GM18867 (cell line): Measurements from ENCODE around the gene ARHGEF39.

Experiments
- ATAC-seq: cut with Tn5 transposase; IDR thresholded peaks from one replicate; pipeline ENCODE4 v1.9.1; 2021; ENCODE audit warnings: mild to moderate bottlenecking, moderate library complexity; ENCODE audit not compliant: unreplicated experiment

The ARHGEF39 gene

GRCh38 chr9:35664531-35665470 is at the start of gene ARHGEF39:
Gene ARHGEF39, minus strand, starts transcription at chr9:35665195. Its CDS starts 26 bp downstream, at chr9:35665169.
- peak; percentile 72 for ATAC-seq

GRCh38 chr9:35714123-35714522 is 49.1 kb upstream of the ARHGEF39 start:
- no peak for ATAC-seq

DNA sequence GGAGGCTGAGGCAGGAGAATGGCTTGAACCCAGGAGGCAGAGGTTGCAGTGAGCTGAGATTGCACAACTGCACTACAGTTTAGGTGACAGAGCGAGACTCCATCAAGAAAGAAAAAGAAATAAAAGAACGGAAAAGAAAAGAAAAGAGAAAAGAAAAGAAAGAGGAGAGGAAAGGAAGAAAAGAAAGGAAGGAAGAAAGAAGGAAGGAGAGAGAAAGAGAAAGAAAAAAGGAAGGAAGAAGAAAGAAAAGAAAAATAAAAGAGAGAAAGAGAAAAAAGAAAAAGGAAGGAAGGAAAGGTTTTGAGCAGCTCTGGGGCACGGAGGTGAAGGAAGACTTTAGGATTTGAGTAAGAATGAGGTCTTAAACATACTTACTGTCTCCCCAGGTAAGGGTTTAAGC is 48.6 kb upstream of the ARHGEF39 start:
- no peak for ATAC-seq

GRCh38 chr9:35712762-35713400 is 47.9 kb upstream of the ARHGEF39 start:
- no peak for ATAC-seq

- ATAC-seq: no peak
Measured at GRCh38 chr9:35711501-35712428, 46.8 kb upstream of the ARHGEF39 start.

DNA sequence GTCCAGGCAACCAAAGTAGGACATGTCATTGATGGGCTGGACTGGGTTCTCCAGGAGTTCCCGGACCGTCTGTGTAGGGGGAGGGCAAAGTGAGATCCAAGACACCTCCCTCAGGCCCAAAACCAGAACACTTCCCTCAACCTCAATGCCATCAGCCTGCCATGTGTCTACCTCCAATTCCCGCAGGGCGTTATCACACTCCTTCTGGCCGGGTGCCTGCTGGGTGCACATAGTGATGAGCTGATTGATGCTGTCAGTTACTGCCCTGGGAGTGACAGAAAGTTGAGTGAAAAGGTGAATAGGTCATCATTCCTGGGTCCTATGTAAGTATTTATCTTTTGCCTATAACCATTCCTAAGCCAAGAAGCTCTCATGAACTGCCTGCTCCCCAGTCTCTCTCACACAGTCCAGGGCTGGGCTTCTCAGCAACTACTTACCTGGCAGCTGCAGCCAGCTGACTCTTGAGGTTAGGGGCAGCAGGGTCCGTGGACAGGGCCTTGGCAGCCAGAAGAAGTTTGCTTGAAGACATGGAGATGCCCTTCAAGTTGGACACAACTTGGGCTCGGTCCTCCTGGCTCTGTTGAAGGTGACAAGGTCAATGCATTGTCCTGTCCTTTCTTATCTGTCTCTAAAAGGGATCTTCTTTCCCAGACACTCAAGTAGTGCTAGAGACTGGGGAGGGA is 46.0 kb upstream of the ARHGEF39 start:
- no peak for ATAC-seq

DNA sequence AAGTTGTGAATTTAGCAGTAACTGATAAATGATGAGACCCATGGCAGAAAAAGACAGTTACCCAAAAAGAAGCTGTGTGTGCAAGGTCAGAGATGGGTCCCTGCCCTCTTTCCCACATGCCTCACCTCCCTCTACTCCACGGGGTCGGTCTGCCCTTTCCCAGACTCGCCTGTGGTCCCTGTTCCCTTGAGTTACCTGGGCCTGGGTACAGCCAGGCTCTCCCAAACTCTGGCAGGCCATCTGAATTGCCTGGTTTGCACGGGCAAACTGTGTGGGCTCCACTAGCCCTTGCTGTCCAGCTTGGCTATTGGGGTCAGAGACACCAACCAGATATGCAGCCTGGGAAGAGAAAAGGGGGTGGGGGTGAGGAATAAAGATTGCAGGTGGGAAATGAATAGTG is 43.2 kb upstream of the ARHGEF39 start:
- no peak for ATAC-seq

DNA sequence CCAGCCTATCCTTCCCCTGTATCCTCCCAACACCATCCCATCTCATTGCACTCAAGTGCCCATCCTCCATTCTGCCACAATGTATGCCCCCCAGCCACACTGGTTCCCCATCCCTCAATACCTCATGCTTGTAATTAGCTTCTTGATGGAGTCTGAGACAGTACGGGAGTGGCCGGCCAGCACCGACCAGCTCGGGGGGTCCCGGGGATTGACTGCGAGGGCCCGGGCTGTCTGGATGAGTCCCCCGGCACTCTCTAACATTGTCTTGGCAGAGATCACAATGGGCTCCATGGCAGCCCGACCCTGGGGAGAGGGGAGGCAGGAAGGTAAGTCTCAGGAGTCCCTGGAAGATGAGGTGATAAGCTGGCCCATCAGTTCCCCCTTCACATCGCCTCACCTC is 42.0 kb upstream of the ARHGEF39 start:
- ATAC-seq: no peak

DNA sequence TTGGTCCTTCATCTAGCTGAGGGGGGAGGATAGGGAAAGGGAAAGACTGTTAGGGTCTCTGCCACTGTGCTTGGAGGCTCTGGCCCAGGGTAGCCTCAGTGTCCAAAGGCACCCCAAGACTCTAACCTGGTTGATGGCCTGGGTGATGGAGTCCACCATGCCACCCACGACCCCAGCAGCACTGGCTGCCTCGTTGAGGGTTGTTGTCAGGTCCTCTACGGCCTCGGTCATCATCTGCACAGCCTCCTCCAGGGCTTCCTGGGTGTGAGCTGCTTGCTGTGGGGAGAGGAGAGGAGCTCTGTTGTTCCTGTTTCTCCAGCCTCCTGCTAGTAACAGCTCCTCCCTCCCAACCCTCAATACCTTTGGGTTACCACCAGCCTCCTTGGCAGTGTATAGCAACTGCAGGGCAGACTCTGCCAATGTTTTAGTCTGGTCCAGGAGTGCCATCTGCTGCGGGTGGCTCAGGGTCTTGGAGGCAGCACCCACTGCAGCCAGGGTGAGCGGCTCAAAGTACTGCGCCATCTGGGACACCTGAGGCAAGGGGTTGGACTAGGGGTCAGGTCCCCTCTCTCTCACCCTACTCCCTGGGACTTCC is 40.9 kb upstream of the ARHGEF39 start:
- ATAC-seq: no peak

DNA sequence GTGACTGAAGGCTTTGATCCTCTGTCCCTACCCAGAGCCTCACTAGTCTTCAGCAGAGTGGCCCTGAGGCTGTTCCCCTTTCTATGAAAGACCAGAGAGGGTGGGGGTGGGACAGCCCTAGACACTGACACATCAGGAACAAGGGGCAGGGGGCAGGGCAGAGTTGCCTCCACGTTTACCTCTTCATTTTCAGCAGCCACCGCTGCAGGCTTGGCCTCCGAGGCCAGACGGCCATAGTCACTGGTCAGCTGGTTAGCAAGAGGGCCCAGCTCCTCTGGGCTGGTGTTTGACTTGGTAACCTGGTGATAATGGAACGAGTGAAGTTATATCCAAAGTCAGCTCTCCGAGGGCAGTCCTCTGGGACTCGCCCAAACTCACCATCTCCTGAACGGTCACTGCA is 40.4 kb upstream of the ARHGEF39 start:
- no peak for ATAC-seq

DNA sequence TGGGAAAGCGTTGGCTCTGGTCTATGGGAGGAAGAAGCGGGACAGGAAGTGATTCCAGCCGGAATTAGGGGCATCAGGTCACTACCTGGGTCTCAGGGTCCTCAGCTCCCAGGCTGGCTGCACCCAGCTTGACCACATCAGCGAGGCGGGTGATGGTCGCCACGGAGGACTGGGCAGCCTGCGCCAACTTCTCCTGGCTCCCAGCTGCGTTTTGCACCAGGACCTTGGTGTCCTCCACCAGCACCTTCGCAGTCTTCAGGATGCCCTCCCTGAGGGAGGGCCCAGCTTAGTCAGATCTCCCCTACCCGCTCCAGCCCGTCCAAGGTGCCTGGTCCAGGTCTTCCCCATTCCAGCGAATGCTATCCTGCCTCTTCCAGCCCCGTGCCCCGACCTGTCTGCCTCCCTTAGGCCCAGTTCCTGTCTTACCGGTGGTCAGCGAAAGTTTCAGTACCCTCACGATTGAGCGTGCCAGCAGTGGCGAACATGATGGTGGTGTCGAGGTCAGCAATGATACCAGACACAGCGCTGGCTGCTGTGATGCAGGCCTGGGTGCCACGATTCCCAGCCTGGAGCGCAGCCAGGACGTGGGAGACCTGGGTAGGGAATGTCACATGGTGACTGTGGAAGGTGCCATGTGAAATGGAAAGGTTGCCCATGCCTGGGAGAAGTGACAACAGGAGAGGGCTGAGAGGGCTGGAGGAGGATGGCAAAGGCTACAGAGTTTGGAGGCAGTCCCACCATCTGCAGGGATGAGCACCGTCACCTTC is 39.1 kb upstream of the ARHGEF39 start:
- ATAC-seq: no peak

- ATAC-seq: no peak
Measured at GRCh38 chr9:35702696-35703095, 37.7 kb upstream of the ARHGEF39 start.

GRCh38 chr9:35700942-35701341 is 35.9 kb upstream of the ARHGEF39 start:
- no peak for ATAC-seq

DNA sequence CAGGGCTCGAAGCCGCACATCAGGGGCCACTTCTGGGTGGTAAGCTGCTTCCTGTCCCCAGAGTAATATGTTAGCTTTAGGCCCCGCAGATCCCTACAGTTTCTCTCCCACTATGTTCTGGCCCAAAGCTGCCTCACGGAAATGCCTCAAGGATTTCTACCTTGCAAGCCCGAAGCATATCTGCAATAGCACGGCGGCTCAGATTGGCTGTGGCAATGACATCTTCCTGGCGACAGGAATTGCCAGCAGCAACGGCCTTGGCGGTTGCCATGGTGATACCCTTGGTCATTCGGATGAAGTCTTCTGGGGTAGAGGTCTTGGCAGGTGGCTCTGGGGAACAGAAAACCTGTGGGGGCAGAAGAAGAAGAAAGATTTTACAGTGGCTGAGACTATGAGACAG is 35.0 kb upstream of the ARHGEF39 start:
- no peak for ATAC-seq

DNA sequence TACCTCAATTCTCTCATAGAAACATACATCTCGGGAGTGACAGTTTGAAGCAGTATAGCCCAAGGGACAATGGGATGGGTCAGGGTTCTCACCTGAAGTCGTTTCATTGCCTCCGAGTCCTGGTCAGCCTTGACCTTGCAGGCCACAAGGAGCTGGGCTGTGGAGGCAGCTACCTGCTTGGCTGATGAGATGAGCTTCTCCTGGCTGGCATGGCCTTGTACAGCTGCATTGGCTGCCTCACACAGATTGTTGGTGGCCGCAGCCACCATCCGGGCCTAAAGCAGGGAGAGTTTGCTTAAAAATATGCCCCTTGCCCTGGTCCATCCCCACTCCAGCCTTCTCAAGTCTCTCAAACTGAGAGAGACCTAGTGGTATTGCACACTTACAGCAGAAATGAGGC is 33.2 kb upstream of the ARHGEF39 start:
- ATAC-seq: no peak

GRCh38 chr9:35697486-35697885 is 32.5 kb upstream of the ARHGEF39 start:
- no peak for ATAC-seq

DNA sequence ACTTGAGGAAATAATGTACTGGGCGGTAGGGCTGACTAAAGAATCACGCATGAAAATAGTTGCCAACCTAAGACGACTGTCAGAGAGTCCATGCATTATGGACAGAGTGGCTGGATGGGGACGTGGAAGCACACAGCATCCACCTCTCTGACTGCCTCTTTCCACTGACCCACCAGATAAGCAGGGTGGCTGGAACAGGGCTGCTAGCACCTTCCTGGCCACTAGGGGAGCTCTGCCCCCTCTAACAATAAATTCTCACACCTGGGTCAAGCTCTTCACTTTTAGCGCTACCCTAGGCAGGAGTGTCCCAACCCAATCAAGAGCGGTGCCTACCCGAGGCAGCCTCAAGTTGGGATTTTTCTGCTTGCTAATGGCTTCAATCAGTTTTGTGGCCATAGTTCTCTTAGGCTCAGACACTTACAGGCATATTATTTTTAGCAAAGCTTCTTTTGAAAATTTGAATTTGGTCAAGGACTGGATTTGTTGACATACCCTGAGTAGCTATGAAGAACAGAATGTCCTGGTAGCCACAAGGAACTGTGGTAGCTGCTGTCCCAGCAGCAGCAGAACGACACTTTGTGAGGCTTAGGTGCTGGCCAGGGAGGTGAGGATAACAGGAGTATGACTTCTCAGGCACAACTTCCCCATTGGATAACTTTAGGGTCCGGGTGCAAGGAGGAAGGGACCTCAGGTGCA is 31.7 kb upstream of the ARHGEF39 start:
- peak; percentile 70 for ATAC-seq

DNA sequence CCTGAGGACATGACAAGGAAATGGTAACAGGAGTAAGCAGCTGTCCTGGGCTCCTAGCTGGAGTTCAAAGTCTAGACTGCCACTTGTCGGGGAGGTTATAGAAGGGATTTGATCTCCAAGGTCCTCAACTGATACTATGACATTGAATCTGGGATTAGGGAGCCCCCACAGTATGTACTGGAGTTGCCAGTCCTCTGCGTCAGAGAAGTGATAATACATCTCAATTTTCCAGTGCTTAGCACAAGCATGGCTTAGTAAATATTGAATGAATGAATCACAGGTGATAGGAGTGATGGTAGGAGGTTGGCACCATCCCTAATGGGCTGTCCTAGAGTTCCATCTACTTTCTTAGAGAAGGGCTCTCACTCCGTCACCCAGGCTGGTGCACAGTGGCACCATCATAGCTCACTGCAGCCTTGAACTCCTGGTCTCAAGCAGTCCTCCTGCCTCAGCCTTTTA is 31.0 kb upstream of the ARHGEF39 start:
- ATAC-seq: no peak
